Measurements from ENCODE around the gene PRPF4.
"Not testable (repeated sequence)": the region's sequence is repeated elsewhere in the genome, so short reads cannot be mapped to it uniquely, and the experiment has no call there.

Gene PRPF4

GRCh38 chr9:113275157-113276131 lies at the start of gene PRPF4, which contains the start of gene CDC26:
Gene PRPF4, plus strand, starts transcription at chr9:113275658. Its CDS starts 86 bp downstream, at chr9:113275744.
Gene CDC26, minus strand, starts transcription at chr9:113275572. Its CDS starts 3,065 bp downstream, at chr9:113272507.
- DNase-seq (ENCODE audit: low read depth in 2 of 2), result peak; percentile 90 to 92

GRCh38 chr9:113227436-113227835 lies 48.0 kb upstream of the PRPF4 start:
- no peak for DNase-seq (ENCODE audit: low read depth in 2 of 2)

GRCh38 chr9:113228130-113228665 lies 47.3 kb upstream of the PRPF4 start:
- DNase-seq (ENCODE audit: low read depth in 2 of 2), result no peak

- DNase-seq (ENCODE audit: low read depth in 2 of 2), result no peak
Measured at GRCh38 chr9:113231701-113232100, 43.8 kb upstream of the PRPF4 start.

- DNase-seq (ENCODE audit: low read depth in 2 of 2), result not testable (repeated sequence)
Measured at GRCh38 chr9:113235701-113236255, 39.7 kb upstream of the PRPF4 start.

GRCh38 chr9:113237026-113237425 lies 38.4 kb upstream of the PRPF4 start:
- no peak for DNase-seq (ENCODE audit: low read depth in 2 of 2)

- DNase-seq (ENCODE audit: low read depth in 2 of 2), result no peak
Measured at GRCh38 chr9:113238202-113238858, 37.1 kb upstream of the PRPF4 start.

- DNase-seq (ENCODE audit: low read depth in 2 of 2), result no peak
Measured at GRCh38 chr9:113238859-113239232, 36.6 kb upstream of the PRPF4 start.

- DNase-seq (ENCODE audit: low read depth in 2 of 2), result no peak
Measured at GRCh38 chr9:113241161-113241560, 34.3 kb upstream of the PRPF4 start.

- DNase-seq (ENCODE audit: low read depth in 2 of 2), result no peak
Measured at GRCh38 chr9:113244556-113244955, 30.9 kb upstream of the PRPF4 start.

GRCh38 chr9:113245894-113246293 lies 29.6 kb upstream of the PRPF4 start:
- DNase-seq (ENCODE audit: low read depth in 2 of 2), result no peak

- no peak for DNase-seq (ENCODE audit: low read depth in 2 of 2)
Measured at GRCh38 chr9:113246928-113247327, 28.5 kb upstream of the PRPF4 start.

- DNase-seq (ENCODE audit: low read depth in 2 of 2), result no peak
Measured at GRCh38 chr9:113247640-113248039, 27.8 kb upstream of the PRPF4 start.

- DNase-seq (ENCODE audit: low read depth in 2 of 2), result not testable (repeated sequence)
Measured at GRCh38 chr9:113249661-113250060, 25.8 kb upstream of the PRPF4 start.

- no peak for DNase-seq (ENCODE audit: low read depth in 2 of 2)
Measured at GRCh38 chr9:113250807-113251206, 24.7 kb upstream of the PRPF4 start.

- DNase-seq (ENCODE audit: low read depth in 2 of 2), result no peak
Measured at GRCh38 chr9:113254991-113255390, 20.5 kb upstream of the PRPF4 start.

- DNase-seq (ENCODE audit: low read depth in 2 of 2), result no peak
Measured at GRCh38 chr9:113255438-113255837, 20.0 kb upstream of the PRPF4 start.

GRCh38 chr9:113257863-113258262 lies 17.6 kb upstream of the PRPF4 start:
- no peak for DNase-seq (ENCODE audit: low read depth in 2 of 2)

- no peak for DNase-seq (ENCODE audit: low read depth in 2 of 2)
Measured at GRCh38 chr9:113258282-113258681, 17.2 kb upstream of the PRPF4 start.

- no peak for DNase-seq (ENCODE audit: low read depth in 2 of 2)
Measured at GRCh38 chr9:113261917-113262671, 13.4 kb upstream of the PRPF4 start.

- no peak for DNase-seq (ENCODE audit: low read depth in 2 of 2)
Measured at GRCh38 chr9:113266174-113266573, 9.3 kb upstream of the PRPF4 start.
